Neural cell (in vitro differentiated cells): ENCODE results near the gene CAMK2G. TPM values are rescaled to one million over a fixed set of nuclear protein-coding genes. Genes with fewer than 3 reads are reported as not detected.

Source experiments
- H2AFZ ChIP-seq: fragments of 200-600, 300-800 bp; sonication (generic), shearing (Covaris generic); 2 replicates; pipeline ENCODE4 v1.6.0; 2014; ENCODE audit warnings: low read depth, mild to moderate bottlenecking, antibody characterized with exemption, low read length, moderate library complexity
- H3F3A ChIP-seq: fragments of 200-600 bp; shearing (Covaris generic); 2 replicates; pipeline ENCODE4 v1.6.1; 2016; ENCODE audit warnings: mild to moderate bottlenecking, moderate library complexity, mixed read lengths, antibody characterized with exemption, low read length; ENCODE audit not compliant: insufficient read depth, poor library complexity, severe bottlenecking
- H3K27ac ChIP-seq: fragments of 200-600, 300-800 bp; sonication (generic), shearing (Covaris generic); 2 replicates; pipeline ENCODE4 v1.5.1; 2014; ENCODE audit warnings: mild to moderate bottlenecking, low read length, moderate library complexity
- H3K27me3 ChIP-seq: fragments of 300-800, 200-600 bp; sonication (generic), shearing (Covaris generic); 2 replicates; pipeline ENCODE4 v1.6.0; 2014; ENCODE audit warnings: mild to moderate bottlenecking, low read depth, low read length, moderate library complexity; ENCODE audit not compliant: insufficient read depth
- H3K36me3 ChIP-seq: fragments of 300-800, 200-600 bp; sonication (generic), shearing (Covaris generic); 2 replicates; pipeline ENCODE4 v1.5.1; 2014; ENCODE audit warnings: mild to moderate bottlenecking, antibody characterized with exemption, low read length, moderate library complexity; ENCODE audit not compliant: insufficient read depth
- H3K4me2 ChIP-seq: fragments of 300-800, 200-600 bp; sonication (generic), shearing (Covaris generic); 2 replicates; pipeline ENCODE4 v1.6.0; 2014; ENCODE audit warnings: mild to moderate bottlenecking, low read length
- H3K4me3 ChIP-seq: fragments of 300-800, 200-600 bp; sonication (generic), shearing (Covaris generic); 2 replicates; pipeline ENCODE4 v1.5.1; 2014; ENCODE audit warnings: mild to moderate bottlenecking, low read length, moderate library complexity
- H3K79me2 ChIP-seq: fragments of 200-600 bp; shearing (Covaris generic); replicated peaks from 2 replicates; pipeline ENCODE4 v1.6.0; 2014; ENCODE audit warnings: mild to moderate bottlenecking, low read length, moderate library complexity; ENCODE audit not compliant: insufficient read depth
- H3K9ac ChIP-seq: fragments of 300-800, 200-600 bp; sonication (generic), shearing (Covaris generic); 2 replicates; pipeline ENCODE4 v1.6.1; 2016; ENCODE audit warnings: mild to moderate bottlenecking, low read length, mixed read lengths
- H3K9me2 ChIP-seq: fragments of 200-600 bp; shearing (Covaris generic); 2 replicates; pipeline ENCODE4 v1.6.1; 2016; ENCODE audit warnings: mild to moderate bottlenecking, low read length, mixed read lengths; ENCODE audit not compliant: insufficient read depth
- H3K9me3 ChIP-seq: fragments of 200-600, 300-800 bp; sonication (generic), shearing (Covaris generic); 2 replicates; pipeline ENCODE4 v1.6.1; 2016; ENCODE audit warnings: mild to moderate bottlenecking, mixed run types, low read length, moderate library complexity, mixed read lengths
- H4K20me1 ChIP-seq: fragments of 200-600 bp; shearing (Covaris generic); 2 replicates; pipeline ENCODE4 v1.6.1; 2016; ENCODE audit warnings: mild to moderate bottlenecking, mixed run types; ENCODE audit not compliant: insufficient read depth
- EP300 ChIP-seq: fragments of 450-650 bp; conservative IDR thresholded peaks from 2 replicates; pipeline ENCODE4 v1.6.1; 2014; ENCODE audit warnings: antibody characterized with exemption, mild to moderate bottlenecking, moderate library complexity; ENCODE audit not compliant: poor library complexity, severe bottlenecking
- EZH2 ChIP-seq: fragments of 200-600, 300-800 bp; shearing (Covaris generic), sonication (generic); IDR thresholded peaks from 2 replicates; pipeline ENCODE4 v1.6.1; 2014; ENCODE audit warnings: antibody characterized with exemption, low read length, borderline replicate concordance, mild to moderate bottlenecking; ENCODE audit not compliant: insufficient read depth, poor library complexity, severe bottlenecking
- MXI1 ChIP-seq: fragments of 450-650 bp; conservative IDR thresholded peaks from 2 replicates; pipeline ENCODE4 v1.6.1; 2014; ENCODE audit warnings: antibody characterized with exemption, mild to moderate bottlenecking; ENCODE audit not compliant: poor library complexity, severe bottlenecking
- POLR2AphosphoS5 ChIP-seq: IDR thresholded peaks from 2 replicates; pipeline ENCODE4 v1.6.1; 2012
- RAD21 ChIP-seq: fragments of 450-650 bp; conservative IDR thresholded peaks from 2 replicates; pipeline ENCODE4 v1.6.1; 2014; ENCODE audit warnings: antibody characterized with exemption, mild to moderate bottlenecking, moderate library complexity
- REST ChIP-seq: IDR thresholded peaks from 2 replicates; pipeline ENCODE4 v1.6.1; 2012; ENCODE audit warnings: borderline replicate concordance
- SMC3 ChIP-seq: fragments of 450-650 bp; conservative IDR thresholded peaks from 2 replicates; pipeline ENCODE4 v1.6.1; 2014; ENCODE audit warnings: antibody characterized with exemption, mild to moderate bottlenecking, moderate library complexity; ENCODE audit not compliant: poor library complexity
- TAF1 ChIP-seq: IDR thresholded peaks from 2 replicates; pipeline ENCODE4 v1.6.1; 2012; ENCODE audit warnings: low read depth
- polyA plus RNA-seq: library from polyadenylated mRNA; depleted of rRNA; stranded (reverse); fragments of >200 nt; gene quantifications from 2 replicates; pipeline ENCODE4 v1.2.3, GENCODE V29; 2014
- TF ChIP-seq, protein P1 (sequence below): fragments of 450-650 bp; IDR thresholded peaks from 2 replicates; pipeline ENCODE4 v1.5.1; 2014; ENCODE audit warnings: antibody characterized with exemption, mild to moderate bottlenecking, moderate library complexity; ENCODE audit not compliant: poor library complexity, severe bottlenecking

CAMK2G gene
- polyA plus RNA-seq, 1 donor from 2014 or later = 55.4 TPM

DNA sequence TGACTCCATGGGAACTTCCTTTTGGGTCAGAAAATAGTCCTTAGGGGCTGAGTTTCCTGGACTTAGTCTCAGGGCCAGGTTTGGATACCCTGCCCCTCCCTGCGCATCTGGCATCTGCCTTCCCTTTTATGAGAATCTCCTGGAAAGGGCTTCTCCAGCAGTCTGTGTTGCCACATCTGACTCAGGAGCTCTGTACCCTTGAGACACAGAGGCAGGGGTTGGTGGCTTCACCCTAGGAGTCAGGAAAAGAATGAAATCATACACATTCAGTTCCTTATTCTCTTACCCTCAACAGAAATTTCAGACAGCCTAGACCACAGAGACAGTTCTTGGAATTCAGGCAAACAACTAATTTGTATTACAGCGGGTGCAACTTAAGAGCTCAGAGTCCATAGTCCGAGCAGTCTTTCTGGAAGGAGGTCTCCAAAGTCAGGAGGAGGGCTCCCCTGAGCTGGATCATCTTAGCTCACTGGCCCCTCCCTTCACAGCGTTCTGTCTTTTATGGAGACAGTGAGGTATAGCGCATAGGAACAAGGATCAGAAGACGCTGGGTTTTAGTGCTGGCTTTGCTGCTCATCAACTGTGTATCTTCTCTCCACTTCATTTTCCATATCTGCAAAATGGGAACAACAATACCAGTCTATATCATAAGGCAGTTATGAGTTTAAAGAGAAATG lies 33.6 kb upstream of the CAMK2G start:
- H2AFZ ChIP-seq = no peak overlapping the region

More for the DNA sequence above, 33.6 kb upstream of the CAMK2G start:
- H3K9me3 ChIP-seq = no peaks in the 10 kb centered on the region
- no peaks in the 10 kb centered on the region for H3K36me3 ChIP-seq
- no peaks in the 10 kb centered on the region for H4K20me1 ChIP-seq
- no peak for TF ChIP-seq REST
- TF ChIP-seq TAF1 = no peak
- no peak for TF ChIP-seq EP300
- TF ChIP-seq POLR2AphosphoS5 = no peak
- no peak for TF ChIP-seq EZH2
- TF ChIP-seq SMC3 = no peak
- TF ChIP-seq MXI1 = no peak
- TF ChIP-seq, protein P1, sequence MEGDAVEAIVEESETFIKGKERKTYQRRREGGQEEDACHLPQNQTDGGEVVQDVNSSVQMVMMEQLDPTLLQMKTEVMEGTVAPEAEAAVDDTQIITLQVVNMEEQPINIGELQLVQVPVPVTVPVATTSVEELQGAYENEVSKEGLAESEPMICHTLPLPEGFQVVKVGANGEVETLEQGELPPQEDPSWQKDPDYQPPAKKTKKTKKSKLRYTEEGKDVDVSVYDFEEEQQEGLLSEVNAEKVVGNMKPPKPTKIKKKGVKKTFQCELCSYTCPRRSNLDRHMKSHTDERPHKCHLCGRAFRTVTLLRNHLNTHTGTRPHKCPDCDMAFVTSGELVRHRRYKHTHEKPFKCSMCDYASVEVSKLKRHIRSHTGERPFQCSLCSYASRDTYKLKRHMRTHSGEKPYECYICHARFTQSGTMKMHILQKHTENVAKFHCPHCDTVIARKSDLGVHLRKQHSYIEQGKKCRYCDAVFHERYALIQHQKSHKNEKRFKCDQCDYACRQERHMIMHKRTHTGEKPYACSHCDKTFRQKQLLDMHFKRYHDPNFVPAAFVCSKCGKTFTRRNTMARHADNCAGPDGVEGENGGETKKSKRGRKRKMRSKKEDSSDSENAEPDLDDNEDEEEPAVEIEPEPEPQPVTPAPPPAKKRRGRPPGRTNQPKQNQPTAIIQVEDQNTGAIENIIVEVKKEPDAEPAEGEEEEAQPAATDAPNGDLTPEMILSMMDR = no peak
- no peak for TF ChIP-seq RAD21
- H3K9me2 ChIP-seq = no peaks in the 10 kb centered on the region
- H3K79me2 ChIP-seq = no peaks in the 10 kb centered on the region
- H3K4me3 ChIP-seq = no peak overlapping the region
- H3F3A ChIP-seq = no peaks in the 10 kb centered on the region
- peaks cover 34% of the 10 kb centered on the region for H3K27me3 ChIP-seq
- H3K27ac ChIP-seq = no peak overlapping the region
- H3K4me2 ChIP-seq = no peak overlapping the region
- H3K9ac ChIP-seq = no peak overlapping the region
